ENCODE data around the gene TFF2. TPM values are rescaled to one million over a fixed set of nuclear protein-coding genes. Genes with fewer than 3 reads are reported as not detected.
A peak's percentile ranks its signal among the peaks of the same experiment; 100 is the strongest.

TFF2 gene
- total and polyA plus RNA-seq, 3 experiments from 2014 or later = not detected

DNA sequence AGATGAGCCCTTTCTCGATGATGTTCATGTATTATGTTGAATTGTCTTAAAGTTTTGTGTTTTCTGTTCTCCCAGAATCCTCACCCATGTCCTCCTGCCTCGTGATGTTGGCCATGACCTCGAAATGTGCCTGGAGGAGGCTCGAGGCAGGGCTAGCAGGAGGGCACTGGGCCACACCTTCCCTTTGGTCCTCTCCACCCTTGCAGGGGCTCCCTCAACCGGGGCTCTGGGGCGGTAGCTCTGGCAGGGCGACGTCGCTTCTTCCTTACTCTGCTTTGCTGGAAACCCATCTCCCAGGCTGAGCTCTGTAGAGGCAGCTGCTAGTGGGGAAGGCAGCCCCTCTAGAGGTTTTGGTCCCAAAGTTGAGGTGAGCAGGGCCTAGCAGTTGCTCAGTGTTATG is 49.8 kb downstream of the TFF2 start:
- no peaks in the 10 kb centered on the region for H3K9me3 Mint-ChIP-seq
- peaks cover 0 to 3% of the 10 kb centered on the region in 2 donors for H3K27me3 Mint-ChIP-seq
- H3K27ac Mint-ChIP-seq = peak overlapping the region in 1 of 8 donors; percentile 27
- Histone ChIP-seq H3K4me3 (ENCODE audit: low read length) (no peak overlapping the region), H3K4me1 (ENCODE audit: insufficient read depth, low read length) (peaks cover 9% of the 10 kb centered on the region), H3K36me3 (ENCODE audit: insufficient read depth, low read length) (no peaks in the 10 kb centered on the region), H3K27me3 (ENCODE audit: insufficient read depth, low read length, poor library complexity, severe bottlenecking) (no peaks in the 10 kb centered on the region), H3K27ac (ENCODE audit: low read depth, low read length) (no peak overlapping the region), H3K9me3 (ENCODE audit: low read length) (no peaks in the 10 kb centered on the region)
- POLR2A ChIA-PET = no interaction called here
- H3K36me3 Mint-ChIP-seq = peaks cover under 1 to 23% (median 4%) of the 10 kb centered on the region in 3 donors
- no peak for DNase-seq
- CTCF ChIA-PET = interaction anchor here (1.1 kb wide), 1 partner anchor 41 kb away, joined by 3 read pairs; no protein-coding TSS in a partner anchor
- H3K4me1 Mint-ChIP-seq = peaks cover 0 to 10% (median 4%) of the 10 kb centered on the region in 3 donors
- no peak overlapping the region for H3K4me3 Mint-ChIP-seq

DNA sequence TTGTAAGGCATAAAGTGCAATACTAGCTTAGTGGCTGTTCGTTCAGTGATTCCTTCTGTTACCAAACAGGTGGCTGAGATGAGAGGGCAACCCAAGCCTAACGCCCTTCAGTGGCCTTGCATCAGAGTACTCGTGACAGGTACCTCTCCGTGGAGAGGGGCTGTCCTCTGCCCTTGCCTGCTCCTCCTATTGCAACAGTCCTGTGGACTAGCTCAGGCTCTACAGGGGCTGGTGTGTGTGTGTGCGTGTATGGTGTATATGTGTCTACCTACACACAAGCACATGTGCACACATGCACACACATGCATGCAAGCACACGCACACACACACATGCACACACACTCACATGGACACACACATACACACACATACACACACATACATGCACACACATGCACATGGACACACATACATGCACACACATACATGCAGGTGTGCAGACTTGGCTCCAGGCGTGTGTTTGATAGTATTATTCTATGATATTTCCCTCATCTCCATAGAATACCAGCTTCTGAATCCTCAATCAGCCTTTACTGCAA is 50.7 kb downstream of the TFF2 start:
- Mint-ChIP-seq H3K9me3 (no peaks in the 10 kb centered on the region), H3K27me3 (no peaks in the 10 kb centered on the region), H3K4me3 (no peak overlapping the region), H3K27ac (no peak overlapping the region), H3K4me1 (peaks cover 0 to 10% (median 4%) of the 10 kb centered on the region in 3 donors), H3K36me3 (peaks cover 8 to 30% (median 11%) of the 10 kb centered on the region in 3 donors)
- Histone ChIP-seq H3K4me3 (ENCODE audit: low read length) (no peak overlapping the region), H3K36me3 (ENCODE audit: insufficient read depth, low read length) (no peaks in the 10 kb centered on the region), H3K27ac (ENCODE audit: low read depth, low read length) (no peak overlapping the region), H3K9me3 (ENCODE audit: low read length) (no peaks in the 10 kb centered on the region), H3K27me3 (ENCODE audit: insufficient read depth, low read length, poor library complexity, severe bottlenecking) (no peaks in the 10 kb centered on the region), H3K4me1 (ENCODE audit: insufficient read depth, low read length) (peaks cover 9% of the 10 kb centered on the region)
- ChIA-PET CTCF (no interaction called here), POLR2A (no interaction called here)
- no peak for DNase-seq

DNA sequence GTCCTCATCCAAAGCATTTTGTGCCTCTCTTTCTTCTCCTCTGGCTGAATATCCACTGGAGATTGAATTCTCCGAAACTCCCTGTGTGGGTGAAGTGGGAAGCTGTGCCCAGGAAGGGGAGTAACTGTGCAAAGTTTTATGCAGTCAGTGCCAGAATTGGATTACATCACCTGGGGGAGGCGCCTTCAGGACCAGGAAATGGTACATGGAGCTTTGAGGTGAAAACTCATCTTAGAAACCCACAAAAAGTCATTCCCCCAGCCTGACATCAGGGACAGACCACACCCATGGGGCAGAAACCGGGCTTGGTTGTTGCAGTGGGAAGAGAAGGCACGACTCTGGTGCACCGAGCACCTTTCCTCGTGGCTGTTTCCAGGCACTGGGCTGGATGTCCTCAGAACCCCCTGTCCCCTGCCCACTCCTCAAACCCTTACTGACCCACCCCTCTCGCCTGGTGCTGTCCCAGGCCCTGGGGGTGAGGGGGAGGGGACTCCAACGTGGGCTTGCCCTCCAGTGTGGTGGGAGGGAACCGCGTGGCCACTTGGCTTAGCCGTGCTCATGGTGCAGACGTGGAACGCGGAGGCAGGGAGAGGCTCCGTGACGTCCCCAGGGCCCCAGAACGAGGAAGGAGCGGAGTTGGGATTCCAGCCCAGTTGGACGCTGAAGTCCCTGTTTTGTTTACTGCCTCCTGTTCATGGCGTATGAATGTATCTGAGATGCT is 51.3 kb downstream of the TFF2 start:
- no peaks in the 10 kb centered on the region for H3K27me3 Mint-ChIP-seq
- H3K27ac Mint-ChIP-seq = peak overlapping the region in 1 of 8 donors; percentile 42
- POLR2A ChIA-PET = no interaction called here
- no peaks in the 10 kb centered on the region for H3K27me3 ChIP-seq (ENCODE audit: insufficient read depth, low read length, poor library complexity, severe bottlenecking)
- H3K4me1 Mint-ChIP-seq = peaks cover 0 to 10% (median 4%) of the 10 kb centered on the region in 3 donors
- H3K4me3 Mint-ChIP-seq = no peak overlapping the region
- no peak overlapping the region for H3K27ac ChIP-seq (ENCODE audit: low read depth, low read length)
- H3K9me3 Mint-ChIP-seq = no peaks in the 10 kb centered on the region
- H3K9me3 ChIP-seq (ENCODE audit: low read length) = no peaks in the 10 kb centered on the region
- peaks cover 8 to 30% (median 15%) of the 10 kb centered on the region in 3 donors for H3K36me3 Mint-ChIP-seq
- no peaks in the 10 kb centered on the region for H3K36me3 ChIP-seq (ENCODE audit: insufficient read depth, low read length)
- CTCF ChIA-PET = no interaction called here
- no peak for DNase-seq
- H3K4me3 ChIP-seq (ENCODE audit: low read length) = no peak overlapping the region
- H3K4me1 ChIP-seq (ENCODE audit: insufficient read depth, low read length) = peaks cover 9% of the 10 kb centered on the region

DNA sequence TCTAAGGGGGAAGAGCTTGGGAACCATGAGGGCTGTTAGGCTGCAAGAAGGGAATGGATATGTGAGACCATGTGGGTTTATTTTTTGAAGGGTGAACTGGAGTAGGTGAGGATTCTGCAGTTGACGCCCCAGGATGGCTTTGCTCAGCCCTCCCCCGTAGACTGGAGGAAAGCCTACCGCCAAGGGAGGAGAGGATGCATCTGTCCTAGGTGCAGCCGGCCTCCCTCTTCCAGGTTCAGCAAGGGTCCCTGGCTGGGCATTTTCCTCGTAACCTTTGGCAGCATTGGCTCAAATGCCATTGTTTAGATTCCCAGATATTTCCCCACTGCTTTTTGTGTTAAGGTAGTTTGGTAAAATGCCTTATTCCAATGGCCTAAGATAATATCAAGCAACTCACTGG is 52.1 kb downstream of the TFF2 start:
- Histone ChIP-seq H3K27me3 (ENCODE audit: insufficient read depth, low read length, poor library complexity, severe bottlenecking) (no peaks in the 10 kb centered on the region), H3K9me3 (ENCODE audit: low read length) (no peaks in the 10 kb centered on the region)
- no peaks in the 10 kb centered on the region for H3K9me3 Mint-ChIP-seq

DNA sequence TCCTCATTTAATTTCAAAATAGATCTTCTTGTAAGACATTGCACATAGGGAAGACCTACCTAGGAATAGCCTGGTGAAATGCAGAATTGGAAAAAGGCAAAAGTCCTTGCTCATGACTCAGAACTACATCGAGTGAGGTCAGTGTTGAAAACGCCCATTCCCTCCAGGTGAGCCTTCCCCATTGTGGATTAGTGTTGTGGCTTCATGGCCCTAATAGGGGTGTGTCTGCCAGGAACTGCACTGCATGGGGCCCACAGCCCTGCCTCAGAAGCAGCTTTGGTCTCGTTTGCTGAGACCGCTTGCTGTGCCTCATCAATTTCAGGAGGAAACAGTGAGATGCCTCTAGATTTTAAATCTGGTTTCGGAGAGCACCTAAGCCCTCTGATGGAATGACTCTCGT is 52.6 kb downstream of the TFF2 start:
- CTCF ChIA-PET = no interaction called here

More for the DNA sequence above, 52.1 kb downstream of the TFF2 start:
- no peak for DNase-seq
- ChIA-PET CTCF (no interaction called here), POLR2A (no interaction called here)
- no peak overlapping the region for H3K4me3 ChIP-seq (ENCODE audit: low read length)
- H3K36me3 ChIP-seq (ENCODE audit: insufficient read depth, low read length) = peaks cover under 1% of the 10 kb centered on the region
- Mint-ChIP-seq H3K27me3 (no peaks in the 10 kb centered on the region), H3K4me1 (peaks cover 0 to 10% (median 4%) of the 10 kb centered on the region in 3 donors), H3K4me3 (no peak overlapping the region), H3K36me3 (peaks cover 8 to 30% (median 15%) of the 10 kb centered on the region in 3 donors), H3K27ac (peak overlapping the region in 2 of 8 donors; percentile 66 to 82)
- H3K27ac ChIP-seq (ENCODE audit: low read depth, low read length) = no peak overlapping the region
- peaks cover 9% of the 10 kb centered on the region for H3K4me1 ChIP-seq (ENCODE audit: insufficient read depth, low read length)

DNA sequence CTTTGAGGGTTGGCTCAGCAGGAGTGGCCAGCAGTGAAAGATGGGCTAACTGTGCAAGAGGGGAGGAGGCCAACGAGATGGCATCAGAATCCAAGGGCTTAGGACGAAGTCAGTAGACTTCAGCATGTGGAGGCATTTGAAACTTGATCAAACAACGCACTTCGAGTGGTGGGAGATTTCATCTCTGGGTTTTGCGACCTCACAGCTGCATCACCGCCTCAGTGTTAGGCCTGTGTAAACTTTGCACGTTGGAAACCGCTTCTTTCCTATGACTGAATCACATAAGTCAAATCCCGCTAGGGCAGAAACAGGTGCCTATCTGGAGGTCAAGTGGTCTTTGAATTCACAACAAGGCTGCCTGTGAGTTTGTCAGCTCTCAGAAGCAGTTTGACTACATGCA is 53.4 kb downstream of the TFF2 start:
- H3K36me3 ChIP-seq (ENCODE audit: insufficient read depth, low read length) = peaks cover 7% of the 10 kb centered on the region
- no peak overlapping the region for H3K4me3 Mint-ChIP-seq
- CTCF ChIA-PET = no interaction called here

More for the DNA sequence above, 52.6 kb downstream of the TFF2 start:
- no peak for DNase-seq
- H3K27ac Mint-ChIP-seq = peak overlapping the region in 2 of 8 donors; percentile 66 to 82
- H3K27me3 Mint-ChIP-seq = no peaks in the 10 kb centered on the region
- peaks cover 9% of the 10 kb centered on the region for H3K4me1 ChIP-seq (ENCODE audit: insufficient read depth, low read length)
- no peaks in the 10 kb centered on the region for H3K9me3 Mint-ChIP-seq
- no peak overlapping the region for H3K4me3 ChIP-seq (ENCODE audit: low read length)
- peaks cover 0 to 10% (median 4%) of the 10 kb centered on the region in 3 donors for H3K4me1 Mint-ChIP-seq
- no peaks in the 10 kb centered on the region for H3K27me3 ChIP-seq (ENCODE audit: insufficient read depth, low read length, poor library complexity, severe bottlenecking)
- POLR2A ChIA-PET = no interaction called here
- no peak overlapping the region for H3K4me3 Mint-ChIP-seq
- H3K36me3 Mint-ChIP-seq = peaks cover 8 to 30% (median 15%) of the 10 kb centered on the region in 3 donors
- H3K27ac ChIP-seq (ENCODE audit: low read depth, low read length) = no peak overlapping the region
- peaks cover 5% of the 10 kb centered on the region for H3K36me3 ChIP-seq (ENCODE audit: insufficient read depth, low read length)
- H3K9me3 ChIP-seq (ENCODE audit: low read length) = no peaks in the 10 kb centered on the region

DNA sequence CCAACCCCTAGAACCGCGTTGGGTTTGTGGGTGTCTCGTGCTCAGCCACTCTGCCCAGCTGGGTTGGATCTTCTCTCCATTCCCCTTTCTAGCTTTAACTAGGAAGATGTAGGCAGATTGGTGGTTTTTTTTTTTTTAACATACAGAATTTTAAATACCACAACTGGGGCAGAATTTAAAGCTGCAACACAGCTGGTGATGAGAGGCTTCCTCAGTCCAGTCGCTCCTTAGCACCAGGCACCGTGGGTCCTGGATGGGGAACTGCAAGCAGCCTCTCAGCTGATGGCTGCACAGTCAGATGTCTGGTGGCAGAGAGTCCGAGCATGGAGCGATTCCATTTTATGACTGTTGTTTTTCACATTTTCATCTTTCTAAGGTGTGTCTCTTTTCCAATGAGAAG is 54.3 kb downstream of the TFF2 start:
- Mint-ChIP-seq H3K4me3 (no peak overlapping the region), H3K9me3 (no peaks in the 10 kb centered on the region), H3K27ac (peak overlapping the region in 1 of 8 donors; percentile 17), H3K27me3 (no peaks in the 10 kb centered on the region), H3K4me1 (peaks cover 0 to 10% (median 4%) of the 10 kb centered on the region in 3 donors), H3K36me3 (peaks cover 8 to 38% (median 15%) of the 10 kb centered on the region in 3 donors)
- Histone ChIP-seq H3K9me3 (ENCODE audit: low read length) (no peaks in the 10 kb centered on the region), H3K27ac (ENCODE audit: low read depth, low read length) (no peak overlapping the region), H3K36me3 (ENCODE audit: insufficient read depth, low read length) (peaks cover 7% of the 10 kb centered on the region), H3K4me1 (ENCODE audit: insufficient read depth, low read length) (peaks cover 9% of the 10 kb centered on the region), H3K27me3 (ENCODE audit: insufficient read depth, low read length, poor library complexity, severe bottlenecking) (no peaks in the 10 kb centered on the region), H3K4me3 (ENCODE audit: low read length) (no peak overlapping the region)
- POLR2A ChIA-PET = interaction anchor here (0.6 kb wide), 1 partner anchor 21 kb away, joined by 3 read pairs; no protein-coding TSS in a partner anchor
- DNase-seq = no peak
- CTCF ChIA-PET = interaction anchor here (0.5 kb wide), 1 partner anchor 68 kb away, joined by 3 read pairs; no protein-coding TSS in a partner anchor

More for the DNA sequence above, 53.4 kb downstream of the TFF2 start:
- Histone ChIP-seq H3K9me3 (ENCODE audit: low read length) (no peaks in the 10 kb centered on the region), H3K27me3 (ENCODE audit: insufficient read depth, low read length, poor library complexity, severe bottlenecking) (no peaks in the 10 kb centered on the region), H3K27ac (ENCODE audit: low read depth, low read length) (no peak overlapping the region), H3K4me1 (ENCODE audit: insufficient read depth, low read length) (peaks cover 9% of the 10 kb centered on the region), H3K4me3 (ENCODE audit: low read length) (no peak overlapping the region)
- Mint-ChIP-seq H3K27me3 (no peaks in the 10 kb centered on the region), H3K4me1 (peaks cover 0 to 10% (median 4%) of the 10 kb centered on the region in 3 donors), H3K27ac (peak overlapping the region in 2 of 8 donors; percentile 41 to 54), H3K9me3 (no peaks in the 10 kb centered on the region), H3K36me3 (peaks cover 8 to 30% (median 15%) of the 10 kb centered on the region in 3 donors)
- POLR2A ChIA-PET = no interaction called here
- DNase-seq = no peak
